K562 (cell line): ENCODE results near the gene NACAD. TPM values are rescaled to one million over a fixed set of nuclear protein-coding genes. Genes with fewer than 3 reads are reported as not detected.

Source experiments
- ADNP ChIP-seq: fragments of 200-800 bp; sonication (Bioruptor generic); IDR thresholded peaks from 2 replicates; pipeline ENCODE4 v1.6.1; 2016; ENCODE audit warnings: missing genetic modification characterization, missing compliant biosample characterization
- BCOR ChIP-seq: fragments of 450-650 bp; IDR thresholded peaks from 2 replicates; pipeline ENCODE4 v1.6.1; 2016
- C11orf30 ChIP-seq: fragments of 450-650 bp; IDR thresholded peaks from 2 replicates; pipeline ENCODE4 v1.6.1; 2016; ENCODE audit warnings: low read depth, mild to moderate bottlenecking
- CC2D1A ChIP-seq: fragments of 450-650 bp; IDR thresholded peaks from 2 replicates; pipeline ENCODE4 v1.6.1; 2017; ENCODE audit warnings: mild to moderate bottlenecking
- CREM ChIP-seq: IDR thresholded peaks from 2 replicates; pipeline ENCODE4 v1.6.1; 2014; ENCODE audit warnings: antibody characterized with exemption, low read depth
- CSDE1 ChIP-seq, 2 experiments: fragments of 450-650 bp; IDR thresholded peaks; 2 replicates each; pipeline ENCODE4 v1.6.1; 2016; ENCODE audit warnings: mild to moderate bottlenecking in 1 of 2
- FOXA1 ChIP-seq: fragments of 450-650 bp; IDR thresholded peaks from 2 replicates; pipeline ENCODE4 v1.6.1; 2016; ENCODE audit warnings: mild to moderate bottlenecking, borderline replicate concordance
- HMBOX1 ChIP-seq: sonication (generic); IDR thresholded peaks from 2 replicates; pipeline ENCODE4 v1.6.1; 2016
- HNRNPH1 ChIP-seq: fragments of 200-400 bp; formaldehyde crosslinking; optimal IDR thresholded peaks from 2 replicates; pipeline ENCODE3; 2017; ENCODE audit warnings: low read depth, mild to moderate bottlenecking, low read length, moderate library complexity
- KLF16 ChIP-seq: IDR thresholded peaks from 2 replicates; pipeline ENCODE4 v1.6.1; 2016; ENCODE audit warnings: antibody characterized with exemption
- MAFG ChIP-seq: fragments of 450-650 bp; conservative IDR thresholded peaks from 2 replicates; pipeline ENCODE4 v1.6.1; 2016; ENCODE audit warnings: missing genetic modification characterization, missing compliant biosample characterization
- PBX2 ChIP-seq, 2 experiments: IDR thresholded peaks in 1 of 2; conservative IDR thresholded peaks in 1 of 2; 2 replicates each; pipeline ENCODE4 v1.6.1; 2016; ENCODE audit warnings: low read depth in 2 of 2, mild to moderate bottlenecking in 1 of 2, missing compliant biosample characterization in 1 of 2, missing genetic modification characterization in 1 of 2, moderate library complexity in 1 of 2
- PURB ChIP-seq: sonication (generic); formaldehyde crosslinking; IDR thresholded peaks from 2 replicates; pipeline ENCODE4 v1.9.0; 2021; ENCODE audit warnings: low read depth, mild to moderate bottlenecking, missing genetic modification reagents
- SMARCB1 ChIP-seq: IDR thresholded peaks from 2 replicates; pipeline ENCODE4 v1.6.1; 2011; ENCODE audit warnings: improper control_type of control experiment, low read depth; ENCODE audit not compliant: insufficient read length
- SRSF3 ChIP-seq: fragments of 200-400 bp; formaldehyde crosslinking; IDR thresholded peaks from 2 replicates; pipeline ENCODE4 v1.6.1; 2016; ENCODE audit warnings: mild to moderate bottlenecking, low read length, moderate library complexity; ENCODE audit not compliant: insufficient read depth
- SUPT5H ChIP-seq: fragments of 450-650 bp; IDR thresholded peaks from 2 replicates; pipeline ENCODE4 v1.6.1; 2016
- TFAP4 ChIP-seq: sonication (generic); formaldehyde crosslinking; IDR thresholded peaks from 2 replicates; pipeline ENCODE4 v1.8.0; 2022; ENCODE audit warnings: missing genetic modification reagents, mild to moderate bottlenecking, moderate library complexity, borderline replicate concordance
- TSHZ1 ChIP-seq: fragments of 250-450 bp; sonication (Bioruptor Pico); IDR thresholded peaks from 2 replicates; pipeline ENCODE4 v1.4.0; 2020; ENCODE audit warnings: mild to moderate bottlenecking, moderate library complexity
- ZNF668 ChIP-seq: fragments of 250-450 bp; sonication (Bioruptor Pico); IDR thresholded peaks from 2 replicates; pipeline ENCODE4 v1.8.0; 2022; ENCODE audit warnings: mild to moderate bottlenecking, inconsistent platforms
- polyA plus RNA-seq, 8 experiments: library from polyadenylated mRNA; depleted of rRNA in 4 of 8; stranded (reverse) in 5 of 8; unstranded in 3 of 8; fragments of >200 nt; fragmentation: Nextera tagmentation in 2 of 8; fragmentation: Illumina TruSeq in 1 of 8; extraction: Ambion mirVana in 2 of 8; extraction: Trizol in 1 of 8; gene quantifications; 2 replicates each; pipeline versions ENCODE4 v1.2.1 to v1.2.3, GENCODE V29; 2011 to 2014; ENCODE audit warnings: inconsistent platforms in 1 of 8, missing spikeins in 1 of 8
- total RNA-seq, 7 experiments: library from RNA; depleted of rRNA in 6 of 7; stranded (reverse); fragments of >200 nt in 6 of 7; fragmentation: Illumina TruSeq in 2 of 7; extraction: Trizol in 2 of 7; gene quantifications; 2 replicates each; pipeline versions ENCODE4 v1.2.1 to v1.2.3, GENCODE V29; 2011 to 2021; ENCODE audit warnings: low replicate concordance in 1 of 7

NACAD gene
- total and polyA plus RNA-seq, 9 of the 15 experiments (the other 6 are each of a cell fraction or from before 2014, with no cell fraction given): under 0.01 to 0.03 (median 0.02) TPM; not detected in 5

GRCh38 chr7:45112648-45113047, 23.9 kb upstream of the NACAD start (continued):
- TF ChIP-seq PBX2 (CRISPR knock-in tag; IDR thresholded peaks at IDR 0.05; ENCODE audit: low read depth): no peak
- peak; percentile 31; the same call in 1 of the 2 replicates for TF ChIP-seq PBX2 (tag; conservative IDR thresholded peaks at IDR 0.05; ENCODE audit: low read depth)
- TF ChIP-seq ADNP: peak; percentile 59; the same call in 1 of the 2 replicates
- TF ChIP-seq SRSF3: no peak
- no peak for TF ChIP-seq SUPT5H
- no peak for TF ChIP-seq PURB (CRISPR knock-in tag)
- TF ChIP-seq CSDE1 (IDR thresholded peaks at IDR 0.05): no peak
- no peak for TF ChIP-seq FOXA1
- no peak for TF ChIP-seq TSHZ1 (CRISPR knock-in tag)
- TF ChIP-seq ZNF668 (CRISPR knock-in tag): no peak
- peak; percentile 42; the same call in 1 of the 2 replicates for TF ChIP-seq HMBOX1
- peak; percentile 69 for TF ChIP-seq MAFG (tag)
- TF ChIP-seq HNRNPH1: no peak
- TF ChIP-seq BCOR: no peak
- TF ChIP-seq CREM: no peak
- TF ChIP-seq TFAP4: no peak
- TF ChIP-seq KLF16: no peak
- TF ChIP-seq SMARCB1: no peak
- TF ChIP-seq C11orf30: peak; percentile 82
- no peak for TF ChIP-seq CC2D1A
